Choroid plexus epithelial cell (primary cell): ENCODE measurements around the gene HEBP2.
A peak's percentile ranks its signal among the peaks of the same experiment; 100 is the strongest.

Source experiments
- DNase-seq: peaks from one replicate; pipeline ENCODE4 v3.0.0-alpha.2; 2010; ENCODE audit warnings: low read depth
- H3K4me3 ChIP-seq: 2 replicates; pipeline ENCODE4 v1.5.1; 2011; ENCODE audit warnings: low read depth, mild to moderate bottlenecking, control low read depth, low read length, moderate library complexity
- CTCF ChIP-seq: conservative IDR thresholded peaks from 2 replicates; pipeline ENCODE4 v1.5.1; 2011; ENCODE audit warnings: low read depth, mild to moderate bottlenecking, control low read depth, inconsistent platforms, low read length, moderate library complexity

HEBP2 gene

GRCh38 chr6:138386897-138387296, 17.1 kb upstream of the HEBP2 start:
- no peak for TF ChIP-seq CTCF
- no peak overlapping the region for H3K4me3 ChIP-seq
- no peak for DNase-seq

DNA sequence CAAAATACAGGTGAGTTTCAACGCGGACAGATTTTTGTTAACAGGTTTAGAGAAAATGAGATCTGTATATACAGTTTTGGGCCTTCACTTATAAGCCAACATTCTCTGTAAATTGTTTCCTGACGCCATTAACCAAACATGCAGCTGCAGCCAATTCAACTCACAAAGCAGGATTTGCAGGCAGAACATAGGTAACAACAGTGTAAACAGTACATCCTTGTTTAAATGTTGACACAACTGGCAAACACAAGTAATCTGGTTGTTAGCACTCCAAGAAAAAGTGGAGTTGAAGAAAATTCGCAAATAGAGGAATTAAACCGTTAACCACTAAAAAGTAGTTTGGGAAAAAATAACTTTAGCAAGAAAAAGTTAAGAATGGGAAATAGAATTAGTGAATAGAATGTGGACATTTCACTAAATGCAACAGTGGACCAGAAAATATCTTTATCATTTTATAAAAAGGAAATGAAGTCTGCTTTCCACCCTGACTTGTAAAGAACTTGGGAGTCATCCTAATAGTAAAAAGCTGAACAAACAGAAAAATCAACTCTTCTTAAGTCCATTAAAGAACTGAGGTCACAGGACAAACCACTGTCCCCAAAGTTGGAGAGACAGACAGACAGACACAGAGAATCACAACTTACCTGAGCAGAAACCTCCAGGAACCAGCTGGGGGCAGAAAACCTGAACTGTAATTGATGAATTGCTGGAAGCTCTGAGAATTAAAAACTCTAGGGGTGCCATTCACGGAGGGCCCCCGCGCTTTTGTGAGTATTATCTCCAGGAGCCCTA, 16.2 kb upstream of the HEBP2 start:
- DNase-seq: no peak
- H3K4me3 ChIP-seq: no peak overlapping the region
- no peak for TF ChIP-seq CTCF

DNA sequence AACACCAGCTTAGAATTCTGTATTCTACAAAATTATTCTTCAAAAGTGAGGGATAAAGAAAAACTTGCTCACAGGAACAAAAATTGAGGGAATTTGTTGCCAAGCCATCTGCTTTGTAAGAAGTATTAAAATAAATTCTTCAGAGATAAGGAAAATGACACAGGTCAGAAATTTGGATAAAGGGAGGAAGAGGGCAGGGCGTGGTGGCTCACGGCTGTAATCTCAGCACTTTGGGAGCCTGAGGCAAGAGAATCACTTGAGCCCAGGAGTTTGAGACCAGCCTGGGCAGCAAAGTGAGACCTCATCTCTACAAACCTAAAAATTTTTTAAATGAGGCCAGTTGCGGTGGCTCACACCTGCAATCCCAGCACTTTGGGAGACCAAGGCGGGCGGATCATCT, 14.5 kb upstream of the HEBP2 start:
- H3K4me3 ChIP-seq: no peak overlapping the region
- DNase-seq: no peak
- TF ChIP-seq CTCF: no peak

GRCh38 chr6:138393871-138394783, 9.9 kb upstream of the HEBP2 start:
- H3K4me3 ChIP-seq: no peak overlapping the region
- no peak for DNase-seq
- TF ChIP-seq CTCF: no peak

GRCh38 chr6:138396709-138397108, 7.3 kb upstream of the HEBP2 start:
- DNase-seq: no peak
- no peak overlapping the region for H3K4me3 ChIP-seq
- no peak for TF ChIP-seq CTCF

DNA sequence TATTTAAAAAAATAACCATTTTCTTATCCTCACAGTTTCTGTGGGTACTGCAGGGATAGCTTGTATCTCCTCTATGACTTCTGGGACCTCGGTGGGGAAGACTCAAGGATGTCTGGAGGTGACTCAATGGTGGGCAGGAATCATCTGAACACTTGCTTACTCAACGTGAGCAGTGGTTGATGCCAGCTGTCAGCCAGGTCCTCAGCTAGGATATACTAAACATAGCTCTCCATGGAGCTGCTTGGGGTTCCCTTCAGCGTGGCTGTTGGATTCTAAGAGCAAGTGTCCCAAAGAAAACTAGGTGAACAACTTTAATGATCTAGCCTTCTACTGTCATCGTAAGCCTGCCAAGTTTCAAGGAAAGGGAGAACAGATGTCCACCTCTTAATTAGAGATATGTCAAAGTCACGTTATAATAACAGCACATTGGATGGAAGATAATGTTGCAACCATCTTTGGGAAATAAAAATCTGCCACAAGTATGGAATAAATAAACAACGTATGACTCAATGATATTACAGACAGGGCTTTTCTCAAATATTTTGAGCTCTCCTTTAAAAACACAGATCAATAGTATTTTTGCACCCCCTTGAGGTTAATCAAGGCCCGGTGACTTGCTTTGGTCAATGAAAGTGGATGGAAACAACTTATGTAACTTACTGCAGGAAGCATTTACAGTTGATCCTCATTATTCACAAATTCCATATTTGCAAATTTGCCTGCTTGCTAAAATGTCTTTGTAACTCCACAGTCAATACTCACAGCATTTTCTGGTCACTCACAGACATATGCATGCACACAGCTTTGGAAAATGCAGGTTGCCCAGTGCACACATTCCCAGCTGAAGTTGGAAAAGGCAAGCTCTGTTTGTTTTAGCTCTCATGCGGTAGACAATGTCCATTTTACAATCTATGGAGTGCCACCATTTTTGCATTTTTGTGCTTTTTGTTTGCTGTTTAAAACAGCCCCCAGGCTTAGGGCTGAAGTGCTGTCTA, 6.6 kb upstream of the HEBP2 start:
- no peak overlapping the region for H3K4me3 ChIP-seq
- peak; percentile 21 for TF ChIP-seq CTCF
- DNase-seq: peak; percentile 40
